Endothelial cell of umbilical vein (primary cell): ENCODE measurements around the gene CIDEB.

Source experiments
- CTCF ChIP-seq, 2 donors: IDR thresholded peaks; 1 replicate in 1 of 2; 2 replicates in 1 of 2; pipeline ENCODE4 v1.5.1; 2011; ENCODE audit warnings: low read length in 2 of 2, mild to moderate bottlenecking in 2 of 2, moderate library complexity in 2 of 2, control low read depth in 1 of 2, inconsistent platforms in 1 of 2, low read depth in 1 of 2; ENCODE audit not compliant: insufficient read depth in 1 of 2; ENCODE audit errors: extremely low read depth in 1 of 2
- POLR2A ChIP-seq: IDR thresholded peaks from 2 replicates; pipeline ENCODE4 v1.6.1; 2012; ENCODE audit warnings: low read depth, mild to moderate bottlenecking, control low read depth, low read length
- POLR2AphosphoS5 ChIP-seq: IDR thresholded peaks from 2 replicates; pipeline ENCODE4 v1.6.1; 2012; ENCODE audit warnings: low read depth, mild to moderate bottlenecking, control low read depth, low read length, moderate library complexity; ENCODE audit not compliant: insufficient read depth

DNA sequence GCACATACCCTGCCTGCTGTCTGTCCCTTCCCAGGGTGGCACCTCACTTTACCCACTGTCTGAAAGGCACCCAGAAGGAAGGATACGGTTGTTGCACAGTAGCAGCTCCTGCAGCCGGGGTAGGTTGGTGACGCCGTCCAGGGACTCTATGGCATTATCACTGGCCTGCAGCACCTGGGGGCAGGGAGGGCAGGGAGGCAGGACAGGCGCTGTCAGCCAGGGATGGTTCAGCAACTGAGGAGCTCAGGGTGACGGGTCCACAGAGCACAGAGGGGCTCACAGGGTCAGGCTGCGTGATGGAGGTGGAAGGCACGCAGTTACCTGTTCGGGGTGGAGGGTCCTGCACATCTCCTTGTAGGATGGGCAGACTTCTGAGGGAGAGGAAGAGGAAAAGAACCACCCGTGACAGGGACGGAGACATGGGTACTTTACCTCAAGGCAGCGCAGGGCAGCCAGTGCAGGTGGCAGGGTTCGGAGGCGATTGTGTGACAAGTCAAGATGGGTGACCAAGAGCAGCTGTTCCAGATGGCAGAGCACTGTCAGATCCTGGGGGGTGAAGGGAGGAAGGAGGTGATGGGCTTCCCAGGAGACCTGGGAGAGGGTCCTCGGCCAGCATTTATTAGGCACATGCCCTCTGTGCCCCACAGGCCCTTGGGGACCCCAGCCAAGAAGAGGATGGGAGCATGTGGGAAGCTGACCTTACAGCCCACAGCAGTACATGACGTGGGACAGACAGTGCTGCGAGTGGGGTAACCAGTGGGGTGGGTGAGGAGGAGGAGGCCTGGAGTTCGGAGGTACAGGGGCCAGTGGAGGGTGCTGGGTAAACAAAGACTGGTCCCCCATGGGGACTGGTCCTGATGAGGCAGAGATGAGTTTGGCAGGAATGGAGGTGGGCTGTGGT, 41.2 kb downstream of the CIDEB start:
- TF ChIP-seq POLR2A: no peak
- no peak for TF ChIP-seq CTCF (IDR thresholded peaks at IDR 0.05; ENCODE audit: extremely low read depth in 1 of 2, insufficient read depth in 1 of 2, low read depth in 1 of 2, low read length in 2 of 2)
- no peak for TF ChIP-seq POLR2AphosphoS5
